BLaER1 (cell line): ENCODE measurements around the gene SMG1.
"Not testable (repeated sequence)": the region's sequence is repeated elsewhere in the genome, so short reads cannot be mapped to it uniquely, and the experiment has no call there.

Experiments
- H3K27ac ChIP-seq: shearing (Covaris generic); formaldehyde crosslinking; 2 replicates; pipeline ENCODE4 v1.8.1; 2022
- H3K27me3 ChIP-seq: shearing (Covaris generic); formaldehyde crosslinking; 2 replicates; pipeline ENCODE4 v1.8.1; 2022
- H3K36me3 ChIP-seq: shearing (Covaris generic); formaldehyde crosslinking; 2 replicates; pipeline ENCODE4 v1.8.1; 2022
- H3K4me1 ChIP-seq: shearing (Covaris generic); formaldehyde crosslinking; 2 replicates; pipeline ENCODE4 v1.8.1; 2022
- H3K4me2 ChIP-seq: shearing (Covaris generic); formaldehyde crosslinking; 2 replicates; pipeline ENCODE4 v1.8.1; 2022
- H3K4me3 ChIP-seq: shearing (Covaris generic); formaldehyde crosslinking; 2 replicates; pipeline ENCODE4 v1.8.1; 2022
- H3K9ac ChIP-seq: shearing (Covaris generic); formaldehyde crosslinking; 2 replicates; pipeline ENCODE4 v1.8.1; 2022
- H3K9me3 ChIP-seq: shearing (Covaris generic); formaldehyde crosslinking; 2 replicates; pipeline ENCODE4 v1.8.1; 2022
- H4K20me1 ChIP-seq: shearing (Covaris generic); formaldehyde crosslinking; 2 replicates; pipeline ENCODE4 v1.8.1; 2022
- Cebpa-rat ChIP-seq: shearing (Covaris generic); IDR thresholded peaks from 2 replicates; pipeline ENCODE4 v1.8.1; 2022

SMG1 gene

GRCh38 chr16:18933501-18933900, 7.3 kb upstream of the SMG1 start:
- no peak overlapping the region for H3K9ac ChIP-seq
- no peaks in the 10 kb centered on the region for H3K36me3 ChIP-seq
- H3K27me3 ChIP-seq = no peaks in the 10 kb centered on the region
- H3K4me1 ChIP-seq = peaks cover 19% of the 10 kb centered on the region
- H3K4me2 ChIP-seq = no peak overlapping the region
- no peak for TF ChIP-seq Cebpa-rat
- no peak overlapping the region for H3K27ac ChIP-seq
- H3K9me3 ChIP-seq = no peaks in the 10 kb centered on the region
- no peaks in the 10 kb centered on the region for H4K20me1 ChIP-seq
- H3K4me3 ChIP-seq = no peak overlapping the region

- H3K9me3 ChIP-seq = no peaks in the 10 kb centered on the region
- no peaks in the 10 kb centered on the region for H3K36me3 ChIP-seq
- peak overlapping the region; percentile 48; the same call in 1 of the 2 replicates for H3K4me2 ChIP-seq
- TF ChIP-seq Cebpa-rat = no peak
- no peaks in the 10 kb centered on the region for H4K20me1 ChIP-seq
- no peak overlapping the region for H3K4me3 ChIP-seq
- H3K27me3 ChIP-seq = no peaks in the 10 kb centered on the region
- H3K27ac ChIP-seq = no peak overlapping the region
- peaks cover 26% of the 10 kb centered on the region for H3K4me1 ChIP-seq
- no peak overlapping the region for H3K9ac ChIP-seq
Measured at GRCh38 chr16:18932243-18932987, 6.2 kb upstream of the SMG1 start.

- Histone ChIP-seq H3K9ac (0 out of 2 replicates have a peak overlapping the region, but pooled peaks have one; percentile 8), H3K27me3 (no peaks in the 10 kb centered on the region), H3K4me2 (peak overlapping the region; percentile 48), H3K27ac (no peak overlapping the region), H3K36me3 (no peaks in the 10 kb centered on the region), H3K9me3 (no peaks in the 10 kb centered on the region), H4K20me1 (no peaks in the 10 kb centered on the region), H3K4me3 (no peak overlapping the region), H3K4me1 (peaks cover 29% of the 10 kb centered on the region)
- no peak for TF ChIP-seq Cebpa-rat
Measured at GRCh38 chr16:18931756-18932155, 5.5 kb upstream of the SMG1 start.

GRCh38 chr16:18930095-18930494, 3.9 kb upstream of the SMG1 start:
- H3K27me3 ChIP-seq, H4K20me1 ChIP-seq, H3K4me3 ChIP-seq, H3K9ac ChIP-seq, H3K9me3 ChIP-seq, H3K4me2 ChIP-seq, H3K27ac ChIP-seq, H3K36me3 ChIP-seq: not testable (repeated sequence)
- peaks cover 30% of the 10 kb centered on the region for H3K4me1 ChIP-seq

GRCh38 chr16:18928073-18928472, 1.9 kb upstream of the SMG1 start:
- not testable (repeated sequence) for H3K36me3 ChIP-seq, H3K27ac ChIP-seq, H3K4me3 ChIP-seq, H3K27me3 ChIP-seq, H3K9me3 ChIP-seq, H3K9ac ChIP-seq
- Histone ChIP-seq H4K20me1 (peaks cover 30% of the 10 kb centered on the region), H3K4me1 (peaks cover 41% of the 10 kb centered on the region), H3K4me2 (peak overlapping the region; percentile 94)

GRCh38 chr16:18925215-18925985, 808 bp downstream of the SMG1 start:
- peaks cover 33% of the 10 kb centered on the region for H3K4me1 ChIP-seq
- H3K9ac ChIP-seq = peak overlapping the region; percentile 89
- H3K4me3 ChIP-seq = peak overlapping the region; percentile 81
- not testable (repeated sequence) for H3K27me3 ChIP-seq, H3K9me3 ChIP-seq, H3K36me3 ChIP-seq
- peak overlapping the region; percentile 86 for H3K4me2 ChIP-seq
- peak overlapping the region; percentile 91 for H3K27ac ChIP-seq
- peaks cover 56% of the 10 kb centered on the region for H4K20me1 ChIP-seq

- not testable (repeated sequence) for H3K36me3 ChIP-seq, H3K9me3 ChIP-seq, H3K27ac ChIP-seq, H3K27me3 ChIP-seq, H3K9ac ChIP-seq
- Histone ChIP-seq H3K4me1 (peaks cover 33% of the 10 kb centered on the region), H3K4me3 (0 out of 2 replicates have a peak overlapping the region, but pooled peaks have one; percentile 22), H4K20me1 (peaks cover 70% of the 10 kb centered on the region), H3K4me2 (peak overlapping the region; percentile 86)
Measured at GRCh38 chr16:18923935-18924334, 2.3 kb downstream of the SMG1 start.

GRCh38 chr16:18923124-18923523, 3.1 kb downstream of the SMG1 start:
- Histone ChIP-seq H3K4me2 (peak overlapping the region; percentile 86), H4K20me1 (peaks cover 79% of the 10 kb centered on the region), H3K4me1 (peaks cover 33% of the 10 kb centered on the region)
- not testable (repeated sequence) for H3K9ac ChIP-seq, H3K4me3 ChIP-seq, H3K27ac ChIP-seq, H3K9me3 ChIP-seq, H3K36me3 ChIP-seq, H3K27me3 ChIP-seq

- Histone ChIP-seq H4K20me1 (peaks cover 97% of the 10 kb centered on the region), H3K36me3 (peaks cover 24% of the 10 kb centered on the region)
- H3K4me1 ChIP-seq, H3K4me3 ChIP-seq, H3K27me3 ChIP-seq, H3K4me2 ChIP-seq, H3K27ac ChIP-seq, H3K9ac ChIP-seq, H3K9me3 ChIP-seq: not testable (repeated sequence)
Measured at GRCh38 chr16:18909585-18909984, 16.6 kb downstream of the SMG1 start.

GRCh38 chr16:18908716-18909115, 17.5 kb downstream of the SMG1 start:
- Histone ChIP-seq H4K20me1 (peaks cover 97% of the 10 kb centered on the region), H3K36me3 (peaks cover 24% of the 10 kb centered on the region)
- H3K4me2 ChIP-seq, H3K9ac ChIP-seq, H3K4me1 ChIP-seq, H3K4me3 ChIP-seq, H3K27me3 ChIP-seq, H3K27ac ChIP-seq, H3K9me3 ChIP-seq: not testable (repeated sequence)

GRCh38 chr16:18902778-18903177, 23.4 kb downstream of the SMG1 start:
- H3K27me3 ChIP-seq, H3K27ac ChIP-seq, H3K4me3 ChIP-seq, H3K9ac ChIP-seq, H3K36me3 ChIP-seq, H3K9me3 ChIP-seq, H3K4me2 ChIP-seq: not testable (repeated sequence)
- peaks cover 33% of the 10 kb centered on the region for H3K4me1 ChIP-seq
- H4K20me1 ChIP-seq = peaks cover 97% of the 10 kb centered on the region

GRCh38 chr16:18902044-18902443, 24.2 kb downstream of the SMG1 start:
- H3K4me2 ChIP-seq, H3K9me3 ChIP-seq, H3K9ac ChIP-seq, H3K36me3 ChIP-seq, H3K27me3 ChIP-seq, H3K4me3 ChIP-seq, H3K27ac ChIP-seq: not testable (repeated sequence)
- peaks cover 95% of the 10 kb centered on the region for H4K20me1 ChIP-seq
- H3K4me1 ChIP-seq = peaks cover 33% of the 10 kb centered on the region

- not testable (repeated sequence) for H3K4me2 ChIP-seq, H3K27me3 ChIP-seq, H3K27ac ChIP-seq, H3K9me3 ChIP-seq, H3K4me3 ChIP-seq, H3K9ac ChIP-seq, H3K36me3 ChIP-seq
- Histone ChIP-seq H4K20me1 (peaks cover 93% of the 10 kb centered on the region), H3K4me1 (peaks cover 33% of the 10 kb centered on the region)
Measured at GRCh38 chr16:18901194-18901593, 25.0 kb downstream of the SMG1 start.

GRCh38 chr16:18884456-18884855, 41.8 kb downstream of the SMG1 start:
- H3K36me3 ChIP-seq = peaks cover 48% of the 10 kb centered on the region
- not testable (repeated sequence) for H3K4me2 ChIP-seq

More at GRCh38 chr16:18884456-18884855, 41.8 kb downstream of the SMG1 start:
- H3K4me3 ChIP-seq, H3K9ac ChIP-seq, H4K20me1 ChIP-seq, H3K9me3 ChIP-seq, H3K4me1 ChIP-seq, H3K27ac ChIP-seq, H3K27me3 ChIP-seq: not testable (repeated sequence)
